AG08396 (cell line): ENCODE data around the gene SHANK3.
A peak's percentile ranks its signal among the peaks of the same experiment; 100 is the strongest.
"Not testable (repeated sequence)": the region's sequence is repeated elsewhere in the genome, so short reads cannot be mapped to it uniquely, and the experiment has no call there.

Experiments used
- DNase-seq: peaks from one replicate; pipeline ENCODE4 v3.0.0; 2012; ENCODE audit warnings: low spot score, mixed read lengths

Gene SHANK3

GRCh38 chr22:50653256-50653655, 19.4 kb upstream of the SHANK3 start:
- DNase-seq: no peak

GRCh38 chr22:50654664-50655063, 18.0 kb upstream of the SHANK3 start:
- not testable (repeated sequence) for DNase-seq

GRCh38 chr22:50656122-50657070, 16.2 kb upstream of the SHANK3 start:
- DNase-seq: no peak

GRCh38 chr22:50657925-50658324, 14.7 kb upstream of the SHANK3 start:
- no peak for DNase-seq

GRCh38 chr22:50659711-50660110, 12.9 kb upstream of the SHANK3 start:
- not testable (repeated sequence) for DNase-seq

- no peak for DNase-seq
Observed at GRCh38 chr22:50660306-50660705, 12.3 kb upstream of the SHANK3 start.

GRCh38 chr22:50665212-50665611, 7.4 kb upstream of the SHANK3 start:
- DNase-seq: no peak

GRCh38 chr22:50665738-50666137, 6.9 kb upstream of the SHANK3 start:
- DNase-seq: no peak

GRCh38 chr22:50670513-50670912, 2.1 kb upstream of the SHANK3 start:
- no peak for DNase-seq

- DNase-seq: no peak
Observed at GRCh38 chr22:50670914-50671538, 1.6 kb upstream of the SHANK3 start.

- no peak for DNase-seq
Observed at GRCh38 chr22:50671641-50672040, 982 bp upstream of the SHANK3 start.

GRCh38 chr22:50672041-50672440, 582 bp upstream of the SHANK3 start:
- no peak for DNase-seq

- peak; percentile 15 for DNase-seq
Observed at GRCh38 chr22:50673231-50674129, 857 bp downstream of the SHANK3 start.

- DNase-seq: peak; percentile 14
Observed at GRCh38 chr22:50674130-50674500, 1.5 kb downstream of the SHANK3 start.

GRCh38 chr22:50674606-50675552, 2.3 kb downstream of the SHANK3 start:
- DNase-seq: peak; percentile 36

- peak; percentile 12 for DNase-seq
Observed at GRCh38 chr22:50675553-50676179, 3.0 kb downstream of the SHANK3 start.

- DNase-seq: no peak
Observed at GRCh38 chr22:50676180-50676636, 3.6 kb downstream of the SHANK3 start.

GRCh38 chr22:50676661-50677492, 4.3 kb downstream of the SHANK3 start:
- DNase-seq: peak; percentile 11

- DNase-seq: peak; percentile 15
Observed at GRCh38 chr22:50677493-50678217, 5.0 kb downstream of the SHANK3 start.
